IPS-NIHi11 (cell line): ENCODE data around the gene SH3RF3.

ENCODE experiments used
- DNase-seq: peaks from one replicate; pipeline ENCODE4 v3.0.0; 2012; ENCODE audit warnings: mixed read lengths, low spot score

The SH3RF3 gene

DNA sequence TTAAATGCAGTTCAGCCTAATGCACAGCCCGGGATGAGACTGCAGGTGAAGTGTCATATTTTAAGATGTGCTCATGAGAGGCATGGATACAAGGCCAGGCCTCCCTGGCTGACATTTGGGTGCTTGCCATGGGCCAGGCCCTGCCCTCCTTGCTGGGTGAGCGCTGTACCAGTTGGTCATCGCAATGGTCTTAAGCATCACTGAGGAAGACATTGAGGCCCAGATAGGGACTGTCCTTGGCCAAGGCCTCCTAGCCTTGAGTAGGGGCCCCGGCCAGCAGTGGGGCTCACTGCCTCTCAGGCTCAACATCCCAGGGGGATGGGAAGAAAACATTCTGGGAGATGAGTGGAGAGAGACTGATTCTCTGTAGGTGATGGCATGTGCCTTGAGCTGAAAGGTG lies 184.3 kb downstream of the SH3RF3 start:
- no peak for DNase-seq

GRCh38 chr2:109316091-109316490 lies 187.1 kb downstream of the SH3RF3 start:
- DNase-seq = no peak

- no peak for DNase-seq
These were observed 188.6 kb downstream of the SH3RF3 start for GRCh38 chr2:109317471-109318095.

- peak; percentile 40 for DNase-seq
These were observed 189.3 kb downstream of the SH3RF3 start for GRCh38 chr2:109318150-109318948.

- no peak for DNase-seq
These were observed 189.9 kb downstream of the SH3RF3 start for GRCh38 chr2:109318949-109319342.

DNA sequence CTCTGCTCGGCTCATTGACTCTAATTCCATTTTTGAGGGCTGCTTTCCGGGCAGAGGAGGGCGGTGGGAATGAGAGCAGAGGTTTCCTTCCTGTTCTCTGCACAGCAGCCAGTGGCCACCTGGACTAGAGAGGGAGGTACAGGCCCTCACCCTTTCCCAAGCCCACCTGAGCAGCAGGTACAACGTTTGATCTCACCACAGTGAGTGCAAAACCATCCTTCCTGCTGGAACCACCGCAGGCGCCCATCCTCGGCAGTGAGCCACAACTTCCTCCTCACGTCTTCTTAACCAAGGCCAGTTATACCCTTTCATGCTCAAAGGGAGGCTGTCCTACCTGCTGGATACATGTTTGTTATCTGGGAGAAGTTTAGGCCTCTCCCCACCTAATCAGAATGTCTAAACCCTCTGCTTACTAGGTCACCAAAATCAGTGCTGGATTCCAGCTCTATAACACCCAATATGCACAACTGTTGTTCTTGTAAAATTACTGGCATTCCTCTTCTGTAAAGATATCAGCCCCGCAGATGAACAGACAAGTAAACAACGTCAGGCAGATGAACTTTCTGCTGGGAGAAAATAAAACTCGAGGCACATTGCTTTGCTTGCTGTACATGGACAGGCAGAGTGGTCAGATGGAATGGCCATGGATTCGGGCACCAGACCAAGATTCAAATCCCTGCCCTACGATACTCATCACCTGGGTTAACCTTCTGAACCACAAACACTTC lies 191.4 kb downstream of the SH3RF3 start:
- no peak for DNase-seq

- no peak for DNase-seq
These were observed 192.6 kb downstream of the SH3RF3 start for GRCh38 chr2:109321570-109321969.

DNA sequence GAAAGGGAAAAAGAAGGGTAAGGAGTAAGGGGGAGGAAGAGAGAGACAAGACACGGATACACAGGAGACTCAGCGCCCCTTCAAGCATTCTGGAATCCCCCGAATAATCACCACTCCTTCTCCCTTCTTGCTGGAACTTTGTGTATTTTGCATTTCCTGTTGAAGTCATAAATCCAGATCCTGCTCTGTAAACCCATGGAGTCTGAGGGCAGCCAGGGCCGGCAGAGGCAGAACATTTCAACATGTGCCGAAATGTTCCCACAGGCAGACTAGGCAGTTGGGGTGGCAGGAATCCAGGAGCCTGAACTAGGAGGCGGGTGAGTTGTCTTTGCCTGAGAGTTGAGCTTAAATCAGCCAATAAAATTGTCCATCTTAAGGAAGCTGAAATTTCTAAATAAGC lies 193.1 kb downstream of the SH3RF3 start:
- no peak for DNase-seq

GRCh38 chr2:109322641-109323040 lies 193.6 kb downstream of the SH3RF3 start:
- no peak for DNase-seq

DNA sequence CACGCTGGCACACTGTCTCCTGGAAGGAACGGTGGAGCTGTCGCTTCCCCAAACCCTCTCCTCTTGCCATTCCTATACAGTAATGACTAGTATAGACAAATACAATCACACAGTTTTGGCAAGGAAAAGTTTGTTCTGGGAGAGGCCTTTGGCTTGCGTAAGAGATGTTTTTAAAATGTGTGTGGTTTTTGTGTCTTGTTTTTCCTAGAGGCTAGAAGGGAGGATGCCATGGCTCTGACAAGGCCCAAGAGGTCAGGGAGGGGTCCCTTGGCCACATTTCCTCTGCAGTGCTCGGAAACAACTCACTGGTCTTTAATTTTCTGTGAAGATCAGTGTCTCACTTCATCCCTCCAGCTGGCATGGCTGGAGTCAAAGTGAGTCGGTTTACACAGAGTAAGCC lies 195.9 kb downstream of the SH3RF3 start:
- DNase-seq = no peak

DNA sequence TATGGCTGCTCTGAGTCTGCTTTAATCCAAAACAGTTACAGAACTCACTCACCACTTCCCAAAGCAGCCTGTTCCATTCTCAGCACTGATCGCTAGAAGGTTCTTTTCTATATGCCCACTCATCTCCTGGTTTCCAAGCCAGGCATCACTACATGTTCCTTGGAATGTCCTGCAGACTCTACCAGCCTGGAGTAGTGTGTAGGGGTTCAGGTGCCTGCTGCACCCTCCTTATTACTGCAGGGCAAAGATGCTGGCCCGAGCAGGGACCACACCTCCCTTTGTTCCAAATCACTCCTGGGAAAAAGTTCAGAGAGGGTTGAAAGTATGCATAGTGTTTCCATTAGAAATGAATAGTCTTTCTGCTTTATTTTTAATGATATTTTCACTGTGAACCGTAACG lies 196.6 kb downstream of the SH3RF3 start:
- no peak for DNase-seq

GRCh38 chr2:109326306-109326705 lies 197.3 kb downstream of the SH3RF3 start:
- no peak for DNase-seq

- DNase-seq = no peak
These were observed 201.1 kb downstream of the SH3RF3 start for GRCh38 chr2:109330056-109330455.

- no peak for DNase-seq
These were observed 202.1 kb downstream of the SH3RF3 start for GRCh38 chr2:109331081-109331480.

DNA sequence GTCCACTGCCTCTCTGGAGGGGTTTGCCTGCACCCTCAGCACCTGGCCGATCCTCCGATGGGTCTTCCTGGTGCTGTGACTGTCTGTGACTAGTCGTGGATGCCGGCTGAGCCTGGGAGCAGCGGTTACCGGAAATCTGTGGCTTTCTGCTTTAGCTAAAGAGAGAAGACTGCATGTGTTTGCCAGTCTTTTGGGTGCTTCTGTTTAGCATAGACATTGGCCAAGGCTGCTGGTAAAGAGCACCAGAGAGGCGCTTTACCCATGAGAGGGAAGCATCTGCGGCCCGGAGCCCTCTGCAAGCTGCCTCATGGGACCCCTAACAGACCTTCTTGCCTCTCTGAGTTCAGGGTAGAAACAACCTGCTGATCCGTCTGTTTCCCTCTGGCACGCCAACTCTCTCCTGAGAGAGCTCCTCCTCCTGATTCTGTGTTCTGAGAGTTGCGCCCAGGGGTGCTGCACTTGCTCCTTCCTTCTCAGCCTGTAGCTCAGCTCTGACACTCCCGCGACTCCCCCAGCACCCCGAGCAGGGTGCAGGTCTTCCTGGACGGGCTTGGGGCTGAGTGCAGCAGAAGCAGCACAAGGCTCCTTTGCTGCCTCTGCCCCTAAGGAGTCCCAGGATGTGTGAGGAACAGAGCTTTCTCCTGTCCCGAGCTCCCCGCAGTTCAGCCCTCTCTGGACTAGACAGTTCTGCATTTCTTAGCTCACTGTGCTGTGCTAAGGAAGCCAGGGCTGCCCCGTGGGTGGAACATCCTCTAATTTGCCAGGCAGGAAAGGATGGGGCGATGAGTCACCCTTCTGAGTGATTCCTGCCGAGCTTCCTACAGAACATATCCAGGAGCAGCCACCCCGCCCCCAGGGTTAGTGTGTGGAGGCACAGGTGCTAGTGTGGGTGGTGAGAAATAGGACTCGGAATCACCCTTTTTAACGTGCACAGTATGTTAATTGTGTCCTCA lies 203.2 kb downstream of the SH3RF3 start:
- peak; percentile 26 for DNase-seq

- DNase-seq = no peak
These were observed 203.9 kb downstream of the SH3RF3 start for GRCh38 chr2:109332880-109333279.

DNA sequence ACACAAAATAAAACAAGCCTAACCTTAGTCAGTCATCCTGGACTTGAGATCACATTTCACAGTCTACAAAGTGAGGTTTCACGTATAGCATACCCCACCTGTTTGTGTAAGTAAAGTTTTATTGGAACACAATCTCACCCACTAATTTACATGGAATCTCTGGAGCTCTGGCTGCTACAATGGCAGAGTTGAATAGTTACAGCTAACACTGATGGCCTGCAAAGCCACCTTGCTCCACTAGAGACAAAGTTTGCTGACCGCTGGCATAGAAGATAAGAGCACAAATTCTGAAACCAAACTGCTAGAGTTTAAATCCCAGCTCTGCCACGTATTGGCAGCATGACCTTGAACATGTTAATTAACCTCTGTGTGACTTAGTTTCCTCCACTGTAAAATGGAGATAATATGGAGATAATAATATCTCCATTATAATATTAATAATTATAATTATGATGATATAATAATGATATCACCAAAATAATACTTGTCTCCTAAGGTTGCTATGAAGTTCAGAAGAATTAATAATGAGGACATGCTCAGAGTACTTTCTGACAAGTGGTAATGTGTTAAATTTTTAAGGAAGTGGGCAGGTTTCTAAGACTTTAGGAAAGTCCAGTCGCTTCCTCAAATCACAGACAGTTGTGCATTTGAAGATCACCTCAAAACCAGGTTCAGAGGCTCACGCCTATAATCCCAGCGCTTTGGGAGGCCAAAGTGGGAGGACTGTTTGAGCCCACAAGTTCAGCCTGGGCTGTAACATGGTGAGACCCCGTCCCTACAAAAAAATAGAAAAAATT lies 204.6 kb downstream of the SH3RF3 start:
- peak; percentile 38 for DNase-seq

DNA sequence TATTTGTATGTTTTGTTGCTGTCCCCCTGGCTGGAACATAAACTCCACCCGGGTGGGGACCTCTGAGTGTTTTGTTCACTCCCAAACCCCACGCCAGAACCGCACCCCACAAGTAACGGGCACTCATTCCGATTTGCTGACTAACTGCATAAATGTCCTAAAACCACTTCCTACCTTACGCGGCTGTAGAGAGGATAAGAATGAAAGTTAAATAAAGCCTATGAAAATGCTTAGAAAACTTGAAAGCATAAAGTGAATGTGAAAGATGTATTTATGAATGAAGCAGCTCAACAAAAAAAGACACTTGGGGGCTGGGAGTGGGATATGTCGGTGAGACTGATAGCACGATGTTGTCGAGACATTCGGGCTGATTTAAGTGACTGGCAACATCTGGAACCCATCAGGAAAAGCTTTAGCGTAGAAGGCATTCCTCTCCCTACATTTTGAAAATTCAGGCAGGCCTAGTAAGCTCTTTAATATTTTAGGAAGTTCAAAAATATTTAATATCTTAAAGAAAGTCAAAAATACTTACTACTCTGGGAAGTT lies 206.7 kb downstream of the SH3RF3 start:
- DNase-seq = no peak

- no peak for DNase-seq
These were observed 207.3 kb downstream of the SH3RF3 start for GRCh38 chr2:109336296-109336695.

DNA sequence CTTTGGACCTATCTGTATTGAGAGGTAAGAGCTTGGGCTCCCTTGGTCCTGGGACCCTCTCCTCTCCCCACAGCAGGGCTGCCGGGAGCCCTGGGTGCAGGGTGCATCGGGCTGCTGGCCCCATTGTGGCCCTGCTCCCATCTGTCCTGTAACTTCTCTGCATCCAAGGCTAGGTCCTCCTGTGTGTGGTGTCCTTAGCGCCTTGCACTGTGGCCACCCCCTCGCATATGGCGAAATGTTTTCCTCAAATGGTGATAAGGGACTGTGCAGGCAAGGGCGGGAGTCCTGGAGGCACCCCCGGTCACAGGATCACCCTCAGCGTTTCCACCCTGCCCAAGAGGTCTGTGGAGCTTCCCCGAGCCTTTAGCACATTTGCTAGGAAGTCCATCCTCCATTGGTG lies 208.2 kb downstream of the SH3RF3 start:
- no peak for DNase-seq

GRCh38 chr2:109339519-109339966 lies 210.5 kb downstream of the SH3RF3 start:
- DNase-seq = no peak
